ENCODE data around the gene LINC00305. TPM values are rescaled to one million over a fixed set of nuclear protein-coding genes. Genes with fewer than 3 reads are reported as not detected.
A peak's percentile ranks its signal among the peaks of the same experiment; 100 is the strongest.

The LINC00305 gene
- total RNA-seq, 2 donors from 2014 or later, result not detected

GRCh38 chr18:64044616-64045015, 104.3 kb downstream of the LINC00305 start:
- Histone ChIP-seq H3K4me1 (no peaks in the 10 kb centered on the region), H3K9me3 (no peaks in the 10 kb centered on the region), H3K36me3 (no peaks in the 10 kb centered on the region), H3K27me3 (no peaks in the 10 kb centered on the region), H3K4me3 (no peak overlapping the region), H3K27ac (no peak overlapping the region)
- DNase-seq (ENCODE audit: low spot score), result no peak
- TF ChIP-seq, protein P1, sequence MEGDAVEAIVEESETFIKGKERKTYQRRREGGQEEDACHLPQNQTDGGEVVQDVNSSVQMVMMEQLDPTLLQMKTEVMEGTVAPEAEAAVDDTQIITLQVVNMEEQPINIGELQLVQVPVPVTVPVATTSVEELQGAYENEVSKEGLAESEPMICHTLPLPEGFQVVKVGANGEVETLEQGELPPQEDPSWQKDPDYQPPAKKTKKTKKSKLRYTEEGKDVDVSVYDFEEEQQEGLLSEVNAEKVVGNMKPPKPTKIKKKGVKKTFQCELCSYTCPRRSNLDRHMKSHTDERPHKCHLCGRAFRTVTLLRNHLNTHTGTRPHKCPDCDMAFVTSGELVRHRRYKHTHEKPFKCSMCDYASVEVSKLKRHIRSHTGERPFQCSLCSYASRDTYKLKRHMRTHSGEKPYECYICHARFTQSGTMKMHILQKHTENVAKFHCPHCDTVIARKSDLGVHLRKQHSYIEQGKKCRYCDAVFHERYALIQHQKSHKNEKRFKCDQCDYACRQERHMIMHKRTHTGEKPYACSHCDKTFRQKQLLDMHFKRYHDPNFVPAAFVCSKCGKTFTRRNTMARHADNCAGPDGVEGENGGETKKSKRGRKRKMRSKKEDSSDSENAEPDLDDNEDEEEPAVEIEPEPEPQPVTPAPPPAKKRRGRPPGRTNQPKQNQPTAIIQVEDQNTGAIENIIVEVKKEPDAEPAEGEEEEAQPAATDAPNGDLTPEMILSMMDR (IDR thresholded peaks at IDR 0.05), result no peak

GRCh38 chr18:64042728-64043358, 106.0 kb downstream of the LINC00305 start:
- no peak for DNase-seq (ENCODE audit: low spot score)
- no peaks in the 10 kb centered on the region for H3K27me3 ChIP-seq
- TF ChIP-seq, protein P1 (IDR thresholded peaks at IDR 0.05), result no peak

DNA sequence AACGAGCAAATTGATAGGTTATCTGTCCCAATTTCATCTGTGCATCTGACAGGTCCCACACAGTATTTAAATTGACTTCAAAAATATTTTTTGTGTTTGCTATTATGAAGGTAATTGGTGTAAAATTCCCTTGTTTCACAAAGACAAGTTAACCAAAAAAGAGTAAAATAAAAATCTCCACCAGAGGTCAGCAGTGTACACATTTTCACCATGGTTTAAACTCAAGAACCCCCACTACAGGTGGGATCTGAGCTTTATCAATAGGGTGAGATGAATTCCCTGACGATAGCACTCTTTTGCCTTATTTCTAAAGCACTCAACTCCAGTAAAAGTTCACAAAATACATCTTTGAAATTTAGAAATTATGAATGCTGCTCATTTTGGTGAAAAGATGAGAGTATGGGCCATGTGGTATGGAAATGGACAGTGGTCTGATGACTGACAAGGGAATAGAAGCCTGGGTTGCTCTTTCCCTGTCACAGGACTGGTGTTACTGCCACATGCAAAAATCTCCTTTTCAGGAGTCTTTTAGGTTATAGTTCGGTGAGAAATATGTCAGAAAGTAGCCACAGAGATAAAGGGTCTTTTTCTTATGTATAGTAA, 111.0 kb downstream of the LINC00305 start:
- Histone ChIP-seq H3K27me3 (no peaks in the 10 kb centered on the region), H3K4me3 (no peak overlapping the region), H3K36me3 (no peaks in the 10 kb centered on the region), H3K4me1 (no peaks in the 10 kb centered on the region), H3K9me3 (no peaks in the 10 kb centered on the region), H3K27ac (no peak overlapping the region)
- no peak for DNase-seq (ENCODE audit: low spot score)
- TF ChIP-seq, protein P1 (IDR thresholded peaks at IDR 0.05), result peak in 1 of 2 donors; percentile 67

More at GRCh38 chr18:64042728-64043358, 106.0 kb downstream of the LINC00305 start:
- H3K36me3 ChIP-seq, result no peaks in the 10 kb centered on the region
- no peaks in the 10 kb centered on the region for H3K9me3 ChIP-seq
- no peak overlapping the region for H3K4me3 ChIP-seq
- no peaks in the 10 kb centered on the region for H3K4me1 ChIP-seq
- H3K27ac ChIP-seq, result no peak overlapping the region

- Histone ChIP-seq H3K9me3 (no peaks in the 10 kb centered on the region), H3K27ac (no peak overlapping the region), H3K4me1 (no peaks in the 10 kb centered on the region), H3K36me3 (no peaks in the 10 kb centered on the region), H3K4me3 (no peak overlapping the region), H3K27me3 (no peaks in the 10 kb centered on the region)
- TF ChIP-seq, protein P1 (IDR thresholded peaks at IDR 0.05), result no peak
- no peak for DNase-seq (ENCODE audit: low spot score)
Observed at GRCh38 chr18:64032312-64032711, 116.6 kb downstream of the LINC00305 start.

DNA sequence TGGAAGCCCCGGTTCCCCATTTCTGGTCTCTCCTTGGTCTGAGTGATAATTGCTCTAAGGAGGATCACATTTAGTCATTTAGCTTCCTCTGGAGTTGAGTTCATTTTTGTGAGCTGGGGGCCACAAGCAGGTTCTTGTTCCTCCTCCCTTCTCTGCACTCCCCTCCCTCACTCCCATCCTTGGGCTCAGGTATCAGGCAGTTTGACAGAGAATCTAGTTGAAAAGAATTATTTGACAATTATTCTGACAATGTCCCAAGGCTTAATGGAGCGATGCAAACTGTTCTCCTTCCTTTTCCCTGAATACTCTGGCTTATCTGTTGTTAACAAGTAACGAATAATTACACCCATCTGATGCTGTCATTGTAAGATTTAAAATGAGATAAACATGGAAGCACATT, 117.5 kb downstream of the LINC00305 start:
- no peaks in the 10 kb centered on the region for H3K36me3 ChIP-seq
- no peak overlapping the region for H3K4me3 ChIP-seq
- DNase-seq (ENCODE audit: low spot score), result no peak
- H3K27me3 ChIP-seq, result no peaks in the 10 kb centered on the region
- TF ChIP-seq, protein P1 (IDR thresholded peaks at IDR 0.05), result no peak
- H3K9me3 ChIP-seq, result no peaks in the 10 kb centered on the region
- H3K27ac ChIP-seq, result no peak overlapping the region
- H3K4me1 ChIP-seq, result no peaks in the 10 kb centered on the region

Other genes starting within 250 kb of the LINC00305 start
- gene SERPINB10, start 241.1 kb downstream of the LINC00305 start, total RNA-seq, result under 1 TPM in 1 of 2 donors, not detected in 1; 0.47 TPM
- under 1 TPM in 1 of 2 donors, not detected in 1; 0.48 TPM for gene HMSD, start 199.8 kb downstream of the LINC00305 start, total RNA-seq
- 1 to 10 TPM; 3.4 to 8.4 TPM for gene SERPINB8, start 179.0 kb downstream of the LINC00305 start, total RNA-seq

All from right atrium auricular region (tissue), 2 donors.